GM19397 (cell line): Measurements from ENCODE around the gene CNRIP1.

Source experiments
- ATAC-seq: cut with Tn5 transposase; IDR thresholded peaks from one replicate; pipeline ENCODE4 v1.9.1; 2021; ENCODE audit warnings: mild to moderate bottlenecking, moderate library complexity; ENCODE audit not compliant: unreplicated experiment

Gene CNRIP1

DNA sequence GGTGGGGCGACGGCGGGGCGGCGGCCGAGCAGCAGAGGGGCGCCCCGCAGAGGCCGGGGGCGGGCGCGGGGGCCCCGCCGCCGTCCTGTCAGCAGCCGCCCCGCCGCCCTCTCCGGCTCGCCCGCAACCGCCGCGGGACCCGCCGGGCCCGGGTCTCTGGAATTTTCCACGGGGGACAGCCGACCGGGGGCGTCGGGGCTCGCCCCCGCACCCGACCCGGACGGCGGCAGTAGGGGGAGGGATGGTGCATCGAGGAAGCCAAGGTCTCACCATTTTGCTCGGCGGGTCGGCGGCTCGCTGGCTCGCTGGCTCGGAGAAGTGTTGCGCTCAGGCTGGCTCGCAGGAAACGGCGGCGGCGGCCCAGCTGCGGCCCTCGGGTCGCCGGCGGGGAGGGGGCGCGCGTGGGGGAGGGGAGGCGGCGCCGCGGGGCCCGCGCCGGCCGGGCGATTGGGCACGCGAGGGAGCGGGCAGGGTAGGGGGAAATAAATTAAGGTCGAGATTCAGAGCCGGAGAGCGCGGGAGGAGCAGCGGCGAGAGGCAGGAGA, 67.8 kb downstream of the CNRIP1 start:
- peak; percentile 13 for ATAC-seq

DNA sequence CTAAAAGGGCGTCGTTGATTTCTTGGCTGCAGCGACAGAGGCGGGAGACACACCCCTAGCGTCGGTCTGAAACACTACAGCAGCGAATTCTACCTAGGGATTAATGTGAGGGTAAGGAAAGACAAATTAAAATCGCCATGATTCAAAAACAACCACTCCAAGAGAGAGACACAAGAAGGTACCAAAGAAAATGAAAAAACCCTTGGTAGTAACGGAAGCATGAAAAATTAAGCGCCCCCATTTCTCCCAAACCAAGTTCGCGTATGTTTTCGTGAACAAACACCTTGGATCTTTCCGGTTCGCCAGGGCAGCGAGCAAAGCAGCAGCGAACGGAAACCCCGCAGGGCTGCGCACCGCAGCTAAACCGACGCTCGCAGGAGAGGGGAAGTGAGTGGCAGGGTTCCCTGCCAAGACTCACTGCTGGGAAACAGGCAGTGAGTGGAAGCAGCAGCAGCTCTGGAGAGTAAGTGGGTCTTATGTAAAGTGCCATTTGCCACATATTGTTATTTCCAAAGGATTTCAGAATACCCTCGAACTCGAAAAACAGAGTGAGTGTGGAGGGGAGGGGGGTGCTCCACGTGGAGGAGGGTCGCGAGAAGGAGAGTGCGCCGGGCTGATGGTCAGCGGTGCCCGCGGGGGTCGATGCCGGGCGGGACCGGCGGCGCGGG, 68.4 kb downstream of the CNRIP1 start:
- peak; percentile 32 for ATAC-seq

DNA sequence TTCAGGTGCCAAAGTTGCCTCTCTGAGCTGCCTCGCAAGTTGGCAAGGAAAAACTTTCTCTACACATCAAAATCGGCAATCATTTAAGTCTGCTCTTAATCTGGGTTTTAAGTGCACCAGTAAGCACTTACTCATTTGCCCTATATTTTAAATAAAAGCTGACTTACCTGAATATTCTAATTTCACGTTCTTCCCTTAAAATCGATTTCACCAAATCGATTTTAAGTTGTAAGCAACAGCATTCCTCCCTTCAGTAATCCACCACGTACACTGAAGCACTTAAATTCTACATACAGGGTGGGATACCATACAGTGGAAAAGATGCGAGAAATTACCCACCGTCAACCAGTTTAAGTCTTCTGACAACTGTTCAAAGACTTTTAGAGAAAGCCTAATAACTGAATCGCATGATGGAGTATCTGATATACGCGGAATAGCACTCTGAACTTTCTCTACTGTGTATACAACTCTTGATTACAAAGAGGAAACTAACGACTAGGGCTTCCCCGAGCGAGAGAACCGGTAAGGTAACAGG, 69.0 kb downstream of the CNRIP1 start:
- no peak for ATAC-seq

DNA sequence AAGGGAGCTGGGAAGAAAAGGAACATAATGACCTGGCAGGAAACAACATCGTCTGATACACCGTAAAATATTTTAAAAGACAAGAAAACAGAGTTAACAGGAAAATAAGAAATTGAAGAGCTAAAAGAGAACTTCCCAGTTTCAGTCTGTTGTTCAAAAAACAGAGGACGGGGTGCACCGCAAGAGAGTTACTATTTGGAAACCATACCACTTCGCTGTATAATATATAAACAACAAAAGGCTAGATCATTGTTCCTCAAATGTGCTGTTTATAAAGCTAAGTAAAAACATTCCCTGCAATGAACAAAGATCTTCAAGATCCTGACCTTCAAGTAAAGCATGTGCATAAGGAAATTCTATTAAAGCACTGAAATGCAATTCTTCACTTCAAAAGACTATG, 69.6 kb downstream of the CNRIP1 start:
- ATAC-seq: no peak

DNA sequence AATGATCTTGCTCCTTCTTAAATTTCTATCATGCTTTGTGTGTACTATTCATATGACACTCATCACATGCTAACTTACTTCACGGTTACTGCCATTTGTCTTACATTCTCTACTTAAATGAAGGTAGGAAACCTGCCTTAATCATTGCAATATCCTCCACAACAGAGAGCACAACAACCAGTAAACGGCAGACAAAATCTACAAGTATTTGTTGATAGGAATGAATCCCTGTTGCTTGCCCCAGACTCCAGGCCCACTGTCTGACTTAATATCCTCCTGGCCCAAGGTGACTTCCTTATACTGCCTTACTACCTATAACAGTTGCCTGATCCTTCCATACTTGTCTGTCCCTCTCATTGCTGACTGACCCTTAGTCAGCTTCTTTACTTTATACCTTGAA, 70.9 kb downstream of the CNRIP1 start:
- no peak for ATAC-seq

DNA sequence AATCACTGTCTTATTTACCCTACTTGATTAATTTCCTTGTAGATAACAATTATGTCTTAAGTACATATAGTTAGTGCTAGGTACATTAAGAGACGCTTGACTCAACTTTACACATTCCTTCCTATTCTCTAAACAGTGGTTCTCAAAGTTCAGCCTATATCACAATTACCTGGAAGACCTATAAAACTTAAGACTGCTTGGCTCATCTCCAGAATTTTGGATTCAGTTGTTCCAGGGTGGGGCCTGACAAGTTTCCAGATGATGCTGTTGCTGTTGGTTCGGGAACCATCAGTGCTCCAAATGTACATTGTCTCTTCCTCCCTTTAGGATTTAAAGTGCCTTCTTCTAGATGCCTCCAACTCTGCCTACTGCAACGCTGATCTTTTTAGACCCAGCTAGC, 71.4 kb downstream of the CNRIP1 start:
- no peak for ATAC-seq

DNA sequence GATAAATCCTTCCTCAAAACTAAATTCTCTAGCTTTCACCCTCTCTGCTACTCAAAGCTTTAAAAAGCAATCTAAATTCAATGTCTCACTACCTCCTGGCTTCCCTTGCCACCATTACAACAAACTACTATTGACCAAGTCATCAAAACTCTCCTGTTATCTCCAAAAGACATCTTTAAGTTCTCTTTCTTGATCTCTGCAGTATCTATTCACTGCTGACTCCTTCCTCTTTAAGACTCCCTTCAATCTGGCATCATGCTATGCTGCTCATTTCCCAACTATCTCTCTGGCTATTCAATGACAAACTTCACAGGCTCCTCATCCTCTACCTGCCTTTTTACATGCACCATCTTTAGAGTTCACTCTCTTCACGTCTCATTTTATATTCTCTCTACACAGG, 73.4 kb downstream of the CNRIP1 start:
- ATAC-seq: no peak

DNA sequence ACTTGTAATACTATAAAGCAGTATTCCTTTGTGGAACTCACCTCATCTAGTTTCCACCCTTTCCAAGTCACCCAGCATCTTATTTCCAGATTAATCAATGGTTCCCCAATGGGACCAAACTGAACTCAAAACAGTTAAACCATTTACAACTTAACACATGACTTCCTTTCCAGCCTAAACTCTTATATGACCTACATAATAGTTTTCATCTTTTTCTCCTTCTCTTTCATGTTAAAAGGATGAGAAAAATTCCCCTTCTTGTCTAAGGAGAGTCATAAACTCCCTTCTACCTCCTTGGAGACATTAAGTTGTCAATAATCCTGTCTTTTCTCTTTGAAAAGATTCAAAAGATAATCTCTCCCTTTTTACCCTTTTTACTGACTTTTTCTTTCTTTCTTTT, 74.1 kb downstream of the CNRIP1 start:
- no peak for ATAC-seq

DNA sequence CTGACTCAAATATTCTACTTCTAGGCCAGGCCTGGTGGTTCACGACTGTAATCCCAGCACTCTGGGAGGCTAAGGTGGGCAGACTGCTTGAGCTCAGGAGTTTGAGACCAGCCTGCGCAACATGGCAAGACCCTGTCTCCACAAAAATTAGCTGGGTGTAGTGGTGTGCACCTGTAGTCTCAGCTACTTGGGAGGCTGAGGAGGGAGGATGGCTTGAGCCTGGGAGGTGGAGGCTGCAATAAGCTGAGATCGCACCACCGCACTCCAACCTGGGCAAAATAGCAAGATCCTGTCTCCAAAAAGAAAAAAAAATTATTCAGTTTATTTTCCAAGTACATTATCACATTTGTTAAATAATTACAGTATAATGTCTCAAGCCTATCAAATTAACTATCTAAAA, 74.7 kb downstream of the CNRIP1 start:
- no peak for ATAC-seq

DNA sequence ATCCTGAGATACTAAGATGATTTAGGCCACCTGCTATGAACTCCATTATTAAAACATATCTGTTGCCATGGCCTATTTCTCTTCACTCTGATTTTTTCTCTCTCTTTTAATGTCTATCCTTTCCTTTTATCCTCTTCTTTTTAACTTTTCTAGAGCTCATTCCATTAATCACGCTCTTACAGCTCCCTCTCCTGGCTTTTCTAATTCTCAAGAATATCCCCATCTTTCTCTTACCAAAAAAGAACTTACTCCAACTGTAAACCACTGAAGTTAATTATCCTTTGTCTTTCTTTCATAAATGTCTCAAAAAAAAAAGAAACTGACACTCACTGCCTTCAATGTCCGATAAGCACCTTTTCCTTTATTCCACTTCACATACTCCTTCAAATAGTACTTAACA, 75.3 kb downstream of the CNRIP1 start:
- no peak for ATAC-seq
